ENCODE data around the gene ZNF248. TPM values are rescaled to one million over a fixed set of nuclear protein-coding genes. Genes with fewer than 3 reads are reported as not detected.

ZNF248 gene
- total RNA-seq, 1 experiment from 2014 or later: 115 TPM

GRCh38 chr10:37762287-37762686 is 95.1 kb downstream of the ZNF248 start:
- Histone ChIP-seq H3K9ac (ENCODE audit: low read length) (no peak overlapping the region), H3K4me1 (ENCODE audit: insufficient read depth, low read length) (peaks cover 12% of the 10 kb centered on the region; the same call in 1 of the 2 replicates), H3K9me2 (replicated peaks; ENCODE audit: low read length) (no peaks in the 10 kb centered on the region), H3F3A (ENCODE audit: low read length, unreplicated experiment) (no peaks in the 10 kb centered on the region), H4K20me1 (ENCODE audit: low read length) (no peaks in the 10 kb centered on the region), H3K27ac (ENCODE audit: low read length) (no peak overlapping the region), H3K27me3 (ENCODE audit: low read length) (no peaks in the 10 kb centered on the region), H3K4me3 (ENCODE audit: low read length) (no peak overlapping the region), H3K4me2 (ENCODE audit: low read length) (no peak overlapping the region), H3K79me2 (ENCODE audit: low read length) (no peaks in the 10 kb centered on the region), H3K36me3 (ENCODE audit: low read depth, low read length) (peaks cover 47% of the 10 kb centered on the region), H2AFZ (ENCODE audit: low read length) (no peak overlapping the region), H3K9me3 (ENCODE audit: low read length) (peaks cover 42% of the 10 kb centered on the region)
- ChIA-PET POLR2A (ENCODE audit: unreplicated experiment) (no interaction called here), CTCF (no interaction called here)
- TF ChIP-seq EZH2phosphoT487 (IDR thresholded peaks at IDR 0.05; ENCODE audit: borderline replicate concordance, low read length) (no peak), EZH2 (IDR thresholded peaks at IDR 0.05; ENCODE audit: low read length, unreplicated experiment) (no peak), CTCF (conservative IDR thresholded peaks at IDR 0.05; ENCODE audit: low read depth, low read length) (no peak)
- ATAC-seq: no peak
- intact Hi-C loops (cut with micrococcal nuclease): no loop called here
- no peak for DNase-seq
- no TSS peak for BruUV-seq (replicated peaks)

- ATAC-seq (peak; percentile 43), DNase-seq (peak; percentile 95)
- no TSS peak for BruUV-seq (replicated peaks)
- H3K27me3 ChIP-seq (ENCODE audit: low read length): no peaks in the 10 kb centered on the region
- peaks cover 42% of the 10 kb centered on the region for H3K9me3 ChIP-seq (ENCODE audit: low read length)
- no peak overlapping the region for H2AFZ ChIP-seq (ENCODE audit: low read length)
- H3K9ac ChIP-seq (ENCODE audit: low read length): no peak overlapping the region
- H3F3A ChIP-seq (ENCODE audit: low read length, unreplicated experiment): no peaks in the 10 kb centered on the region
- H3K9me2 ChIP-seq (replicated peaks; ENCODE audit: low read length): no peaks in the 10 kb centered on the region
- H3K79me2 ChIP-seq (ENCODE audit: low read length): no peaks in the 10 kb centered on the region
- intact Hi-C loops (cut with micrococcal nuclease): no loop called here
- H3K4me3 ChIP-seq (ENCODE audit: low read length): no peak overlapping the region
- TF ChIP-seq CTCF (conservative IDR thresholded peaks at IDR 0.05; ENCODE audit: low read depth, low read length): no peak
- no peak for TF ChIP-seq EZH2phosphoT487 (IDR thresholded peaks at IDR 0.05; ENCODE audit: borderline replicate concordance, low read length)
- TF ChIP-seq EZH2 (IDR thresholded peaks at IDR 0.05; ENCODE audit: low read length, unreplicated experiment): no peak
- H4K20me1 ChIP-seq (ENCODE audit: low read length): no peaks in the 10 kb centered on the region
- H3K27ac ChIP-seq (ENCODE audit: low read length): peak overlapping the region; percentile 39
- peaks cover 47% of the 10 kb centered on the region for H3K36me3 ChIP-seq (ENCODE audit: low read depth, low read length)
- ChIA-PET CTCF (no interaction called here), POLR2A (ENCODE audit: unreplicated experiment) (no interaction called here)
- H3K4me1 ChIP-seq (ENCODE audit: insufficient read depth, low read length): peaks cover 18% of the 10 kb centered on the region; the same call in 1 of the 2 replicates
- no peak overlapping the region for H3K4me2 ChIP-seq (ENCODE audit: low read length)
Measured at GRCh38 chr10:37760817-37761216, 96.6 kb downstream of the ZNF248 start.

DNA sequence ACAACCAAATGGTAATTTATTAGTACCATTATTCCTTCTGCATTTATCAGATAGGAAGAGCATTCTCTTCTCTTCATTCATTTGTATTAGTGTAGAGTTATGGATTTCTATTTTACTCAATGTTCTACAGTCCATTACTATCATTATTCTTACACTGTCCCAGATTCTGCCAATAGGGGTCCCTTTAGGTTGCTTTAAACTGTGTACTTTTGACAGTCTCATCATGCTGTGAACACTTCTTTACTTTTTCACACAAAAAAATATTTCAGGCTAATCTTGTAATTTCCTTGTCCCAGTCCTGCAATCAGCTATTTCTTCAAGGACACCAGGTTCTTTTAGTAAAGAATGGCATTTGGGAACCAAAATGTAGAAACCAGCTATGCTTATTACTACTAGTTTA is 99.3 kb downstream of the ZNF248 start:
- Histone ChIP-seq H3K79me2 (ENCODE audit: low read length) (no peaks in the 10 kb centered on the region), H3K27me3 (ENCODE audit: low read length) (no peaks in the 10 kb centered on the region), H3K9me2 (replicated peaks; ENCODE audit: low read length) (no peaks in the 10 kb centered on the region), H3K9ac (ENCODE audit: low read length) (no peak overlapping the region), H3K36me3 (ENCODE audit: low read depth, low read length) (peaks cover 29% of the 10 kb centered on the region), H3K4me3 (ENCODE audit: low read length) (no peak overlapping the region), H4K20me1 (ENCODE audit: low read length) (no peaks in the 10 kb centered on the region), H3K4me1 (ENCODE audit: insufficient read depth, low read length) (peaks cover 23% of the 10 kb centered on the region; the same call in 1 of the 2 replicates), H3F3A (ENCODE audit: low read length, unreplicated experiment) (no peaks in the 10 kb centered on the region), H3K27ac (ENCODE audit: low read length) (no peak overlapping the region), H3K4me2 (ENCODE audit: low read length) (no peak overlapping the region), H2AFZ (ENCODE audit: low read length) (no peak overlapping the region), H3K9me3 (ENCODE audit: low read length) (peaks cover 18% of the 10 kb centered on the region; the same call in 1 of the 2 replicates)
- BruUV-seq (replicated peaks): no TSS peak
- intact Hi-C loops (cut with micrococcal nuclease): no loop called here
- DNase-seq (no peak), ATAC-seq (no peak)
- POLR2A ChIA-PET (ENCODE audit: unreplicated experiment): no interaction called here
- TF ChIP-seq CTCF (conservative IDR thresholded peaks at IDR 0.05; ENCODE audit: low read depth, low read length): peak; percentile 51
- TF ChIP-seq EZH2phosphoT487 (IDR thresholded peaks at IDR 0.05; ENCODE audit: borderline replicate concordance, low read length): no peak
- TF ChIP-seq EZH2 (IDR thresholded peaks at IDR 0.05; ENCODE audit: low read length, unreplicated experiment): no peak
- CTCF ChIA-PET: no interaction called here
